PC-9 (cell line): ENCODE measurements around the gene PTPN14. TPM values are rescaled to one million over a fixed set of nuclear protein-coding genes. Genes with fewer than 3 reads are reported as not detected.

Experiments used
- BruUV-seq: library from RNA; stranded (reverse); fragments of 400-500 nt; replicated peaks from 2 replicates; lab custom pipeline; 2021; lab: Mats Ljungman, UMichigan
- CTCF ChIA-PET: fragments of 300-600 bp; sonication (Branson Sonifier 250); formaldehyde crosslinking; loops from one replicate; lab custom pipeline; 2022; ENCODE audit warnings: antibody characterized with exemption; lab: Charles Lee
- POLR2A ChIA-PET: fragments of 300-600 bp; sonication (Branson Sonifier 250); formaldehyde crosslinking; loops from one replicate; lab custom pipeline; 2022; ENCODE audit warnings: antibody characterized with exemption; ENCODE audit not compliant: unreplicated experiment; lab: Charles Lee
- DNase-seq, 2 experiments: peaks; one replicate each; pipeline versions ENCODE4 v3.0.0 to v3.0.0-alpha.2; 2015 to 2022; ENCODE audit warnings: mixed read lengths in 1 of 2
- H2AFZ ChIP-seq: fragments of 200-600 bp; sonication (generic); 2 replicates; pipeline ENCODE4 v1.8.1; 2017; ENCODE audit warnings: antibody characterized with exemption
- H3F3A ChIP-seq: fragments of 200-600 bp; sonication (generic); 2 replicates; pipeline ENCODE4 v1.8.1; 2017; ENCODE audit warnings: antibody characterized with exemption, mild to moderate bottlenecking, low read depth; ENCODE audit not compliant: insufficient read depth
- H3K27ac ChIP-seq: fragments of 200-600 bp; sonication (generic); 2 replicates; pipeline ENCODE4 v1.6.1; 2016; ENCODE audit warnings: mixed run types
- H3K27me3 ChIP-seq: fragments of 200-600 bp; sonication (generic); 2 replicates; pipeline ENCODE4 v1.6.1; 2016; ENCODE audit warnings: low read depth, mixed run types; ENCODE audit not compliant: insufficient read depth
- H3K36me3 ChIP-seq: fragments of 200-600 bp; sonication (generic); 2 replicates; pipeline ENCODE4 v1.6.1; 2016; ENCODE audit warnings: low read depth, mixed run types
- H3K4me1 ChIP-seq: fragments of 200-600 bp; sonication (generic); replicated peaks from 2 replicates; pipeline ENCODE4 v1.6.1; 2016; ENCODE audit warnings: mixed run types; ENCODE audit not compliant: insufficient read depth
- H3K4me2 ChIP-seq: fragments of 200-600 bp; sonication (generic); 2 replicates; pipeline ENCODE4 v1.6.1; 2017; ENCODE audit warnings: mixed run types
- H3K4me3 ChIP-seq: fragments of 200-600 bp; sonication (generic); 2 replicates; pipeline ENCODE4 v1.6.1; 2016; ENCODE audit warnings: mixed run types
- H3K79me2 ChIP-seq: fragments of 200-600 bp; sonication (generic); 2 replicates; pipeline ENCODE4 v1.6.1; 2017; ENCODE audit warnings: low read depth, mixed run types
- H3K9me2 ChIP-seq: fragments of 200-600 bp; sonication (generic); 2 replicates; pipeline ENCODE4 v1.8.1; 2017; ENCODE audit warnings: mild to moderate bottlenecking; ENCODE audit not compliant: insufficient read depth
- H3K9me3 ChIP-seq: fragments of 200-600 bp; sonication (generic); 2 replicates; pipeline ENCODE4 v1.8.1; 2016; ENCODE audit warnings: low read depth; ENCODE audit not compliant: insufficient read depth
- H4K20me1 ChIP-seq: fragments of 200-600 bp; sonication (generic); 2 replicates; pipeline ENCODE4 v1.8.1; 2017; ENCODE audit not compliant: insufficient read depth
- CTCF ChIP-seq: fragments of 200-600 bp; sonication (generic); conservative IDR thresholded peaks from 2 replicates; pipeline ENCODE4 v1.6.1; 2017; ENCODE audit warnings: mixed run types, antibody characterized with exemption, mild to moderate bottlenecking, moderate library complexity
- EZH2 ChIP-seq: fragments of 200-600 bp; sonication (generic); IDR thresholded peaks from 2 replicates; pipeline ENCODE4 v1.8.0; 2017; ENCODE audit warnings: antibody characterized with exemption, low read depth
- intact Hi-C: fragments of 100-400 bp; cut with micrococcal nuclease; formaldehyde crosslinking; loops from one replicate; pipeline ENCODE4 v1.10.0; 2022; ENCODE audit not compliant: unreplicated experiment
- total RNA-seq: library from RNA; stranded (reverse); gene quantifications from 2 replicates; pipeline ENCODE4 v1.2.3, GENCODE V29; 2021

Gene PTPN14
- total RNA-seq, 1 experiment from 2014 or later, result 78.9 TPM

- Histone ChIP-seq H2AFZ (no peak overlapping the region), H3K4me2 (no peak overlapping the region), H3F3A (peaks cover 4% of the 10 kb centered on the region), H3K27me3 (no peaks in the 10 kb centered on the region), H3K4me1 (peaks cover 9% of the 10 kb centered on the region), H3K79me2 (peaks cover 32% of the 10 kb centered on the region), H4K20me1 (no peaks in the 10 kb centered on the region), H3K36me3 (no peaks in the 10 kb centered on the region), H3K9me2 (no peaks in the 10 kb centered on the region), H3K27ac (no peak overlapping the region), H3K4me3 (no peak overlapping the region), H3K9me3 (no peaks in the 10 kb centered on the region)
- DNase-seq, result no peak
- intact Hi-C loops, result no loop called here
- POLR2A ChIA-PET, result no interaction called here
- BruUV-seq, result TSS peak; percentile 13
- CTCF ChIA-PET, result no interaction called here
- no peak for TF ChIP-seq EZH2
- TF ChIP-seq CTCF, result no peak
These were observed 90.1 kb downstream of the PTPN14 start for GRCh38 chr1:214461305-214461704.

- Histone ChIP-seq H3K4me1 (peaks cover 14% of the 10 kb centered on the region), H4K20me1 (no peaks in the 10 kb centered on the region), H3K79me2 (peaks cover 31% of the 10 kb centered on the region; the same call in 1 of the 2 replicates), H2AFZ (no peak overlapping the region), H3K4me3 (no peak overlapping the region), H3K27me3 (no peaks in the 10 kb centered on the region), H3K9me2 (no peaks in the 10 kb centered on the region), H3K4me2 (no peak overlapping the region), H3K36me3 (no peaks in the 10 kb centered on the region), H3F3A (peaks cover 12% of the 10 kb centered on the region), H3K9me3 (no peaks in the 10 kb centered on the region), H3K27ac (no peak overlapping the region)
- ChIA-PET CTCF (no interaction called here), POLR2A (no interaction called here)
- intact Hi-C loops, result no loop called here
- no peak for DNase-seq
- no TSS peak for BruUV-seq
- TF ChIP-seq CTCF (no peak), EZH2 (no peak)
These were observed 91.0 kb downstream of the PTPN14 start for GRCh38 chr1:214460304-214460916.

- H3K4me3 ChIP-seq, result no peak overlapping the region
- H4K20me1 ChIP-seq, result no peaks in the 10 kb centered on the region
- peaks cover 17% of the 10 kb centered on the region for H3F3A ChIP-seq
- ChIA-PET CTCF (no interaction called here), POLR2A (no interaction called here)
- no peaks in the 10 kb centered on the region for H3K36me3 ChIP-seq
- DNase-seq, result no peak
- TF ChIP-seq EZH2 (no peak), CTCF (no peak)
- no peak overlapping the region for H2AFZ ChIP-seq
- H3K4me2 ChIP-seq, result no peak overlapping the region
- no peaks in the 10 kb centered on the region for H3K27me3 ChIP-seq
- intact Hi-C loops, result no loop called here
- no peaks in the 10 kb centered on the region for H3K9me3 ChIP-seq
- BruUV-seq, result no TSS peak
- H3K9me2 ChIP-seq, result no peaks in the 10 kb centered on the region
- no peak overlapping the region for H3K27ac ChIP-seq
- H3K79me2 ChIP-seq, result peaks cover 34% of the 10 kb centered on the region; the same call in 1 of the 2 replicates
- H3K4me1 ChIP-seq, result peaks cover 19% of the 10 kb centered on the region
These were observed 91.5 kb downstream of the PTPN14 start for GRCh38 chr1:214459895-214460294.
